ENCODE results near the gene NPHP4. TPM values are rescaled to one million over a fixed set of nuclear protein-coding genes. Genes with fewer than 3 reads are reported as not detected.

Gene NPHP4
- total RNA-seq, 1 experiment from 2014 or later: 20.0 TPM

DNA sequence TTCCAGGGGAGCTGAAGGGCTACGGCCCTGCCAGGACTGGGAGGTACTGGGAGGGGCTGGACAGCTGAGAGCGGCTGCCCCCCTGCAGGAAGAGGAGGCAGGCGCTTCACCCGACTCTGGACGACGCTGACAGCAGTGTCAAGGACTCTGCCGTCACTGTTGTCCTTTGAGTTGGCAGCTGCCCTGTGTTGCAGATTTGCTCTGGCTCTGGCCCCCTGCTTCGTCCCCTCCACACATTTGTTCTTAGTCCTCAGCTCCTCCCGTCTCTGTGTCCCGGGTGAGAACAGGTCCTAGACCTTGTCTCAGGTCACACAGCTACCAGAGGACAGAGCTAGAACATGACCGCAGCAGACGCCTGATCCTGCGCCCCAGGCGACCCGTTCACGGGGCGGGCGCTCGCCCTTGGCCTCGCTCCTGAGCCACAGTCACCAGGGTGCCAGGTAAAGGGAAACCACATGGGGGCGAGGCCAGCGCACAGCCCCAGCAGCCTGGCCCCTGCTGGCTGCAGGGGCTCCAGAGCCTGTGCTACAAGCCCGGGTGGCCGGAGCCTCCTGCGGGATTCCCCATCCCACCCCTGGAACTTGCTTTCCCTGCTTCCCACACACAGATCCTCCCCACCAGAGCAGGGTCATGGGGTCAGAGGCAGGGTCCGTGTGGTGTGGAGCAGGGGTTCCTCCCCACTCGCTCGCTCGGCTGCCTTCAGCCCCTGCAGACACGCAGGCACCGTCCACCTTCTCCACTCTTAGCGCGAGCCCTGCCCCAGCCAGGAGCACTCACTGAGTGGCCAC, 10.7 kb upstream of the NPHP4 start:
- H3K27me3 ChIP-seq (ENCODE audit: insufficient read depth, low read length): no peaks in the 10 kb centered on the region
- TF ChIP-seq CEBPB (IDR thresholded peaks at IDR 0.05; ENCODE audit: low read depth) (no peak), SRF (IDR thresholded peaks at IDR 0.05; ENCODE audit: low read depth) (no peak), CBX3 (IDR thresholded peaks at IDR 0.05; ENCODE audit: low read depth) (no peak), ZFX (IDR thresholded peaks at IDR 0.05) (no peak), EGR1 (IDR thresholded peaks at IDR 0.05; ENCODE audit: low read depth) (no peak), YY1 (IDR thresholded peaks at IDR 0.05; ENCODE audit: extremely low read depth, insufficient replicate concordance, low read depth, low read length) (no peak)
- intact Hi-C loops (cut with micrococcal nuclease): no loop called here
- no peaks in the 10 kb centered on the region for H3K36me3 ChIP-seq (ENCODE audit: control insufficient read depth in 1 of 2, insufficient read depth in 2 of 2, low read length in 2 of 2)
- no peaks in the 10 kb centered on the region for H3K79me2 ChIP-seq (ENCODE audit: insufficient read depth, low read length)
- H2AFZ ChIP-seq (ENCODE audit: low read depth, low read length, poor library complexity, severe bottlenecking): no peak overlapping the region
- H3K4me1 ChIP-seq (ENCODE audit: control insufficient read depth in 1 of 2, insufficient read depth in 2 of 2, low read length in 2 of 2): peaks cover 7 to 9% of the 10 kb centered on the region in 2 experiments
- no peak overlapping the region for H3K4me2 ChIP-seq (ENCODE audit: low read length)
- no peak overlapping the region for H3K4me3 ChIP-seq (replicated peaks in 1 of 2; ENCODE audit: low read depth in 1 of 2, low read length in 2 of 2)
- POLR2A ChIA-PET: no interaction called here
- H3K9me3 ChIP-seq (ENCODE audit: control insufficient read depth in 1 of 2, insufficient read depth in 1 of 2, low read depth in 1 of 2, low read length in 2 of 2): no peaks in the 10 kb centered on the region
- DNase-seq (ENCODE audit: low read depth, low spot score) (no peak), ATAC-seq (peak; percentile 55)
- no TSS peak for BruUV-seq (replicated peaks)
- no peaks in the 10 kb centered on the region for H3K9me2 ChIP-seq (ENCODE audit: insufficient read depth)
- H3K27ac ChIP-seq (ENCODE audit: low read depth, low read length): no peak overlapping the region; the same call in 1 of the 2 replicates
- no peaks in the 10 kb centered on the region for H4K20me1 ChIP-seq (ENCODE audit: insufficient read depth)
- CTCF ChIA-PET: no interaction called here
- RAD21 ChIA-PET (ENCODE audit: low non-redundant PET in 1 of 2, low total read pairs in 2 of 2, uncharacterized antibody in 2 of 2, unreplicated experiment in 2 of 2): no interaction called here
- no peak overlapping the region for H3K9ac ChIP-seq (ENCODE audit: low read length)

DNA sequence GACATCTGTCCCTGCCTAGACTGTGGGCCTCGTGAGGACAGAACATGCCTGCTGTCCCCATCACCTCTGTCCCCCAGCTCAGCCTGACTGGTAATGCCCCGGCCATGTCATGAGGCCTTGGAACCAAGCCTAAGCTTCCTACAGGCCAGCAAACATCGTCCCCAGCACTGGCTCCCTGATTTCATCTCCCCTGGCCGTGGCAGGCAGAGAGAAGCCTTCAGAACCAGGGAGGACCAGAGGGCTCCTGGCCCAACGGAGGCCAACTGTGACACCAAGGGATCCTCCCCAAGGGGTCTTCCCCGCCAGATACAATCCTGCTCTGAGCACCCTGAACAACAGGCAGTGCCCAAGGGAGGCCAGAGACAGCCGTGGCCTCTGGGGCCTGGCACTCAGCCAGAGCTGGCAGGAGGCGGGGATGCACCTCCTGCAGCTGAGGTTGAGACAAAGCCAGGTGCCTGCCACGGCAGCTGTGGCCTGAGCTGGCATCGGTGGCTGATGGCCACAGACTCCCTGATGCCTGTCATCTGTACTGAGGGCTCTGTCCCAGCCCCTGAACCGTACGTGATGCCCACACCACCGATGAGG, 9.9 kb upstream of the NPHP4 start:
- POLR2A ChIA-PET: no interaction called here
- Histone ChIP-seq H3K9me2 (ENCODE audit: insufficient read depth) (no peaks in the 10 kb centered on the region), H3K9ac (ENCODE audit: low read length) (no peak overlapping the region), H3K9me3 (ENCODE audit: control insufficient read depth in 1 of 2, insufficient read depth in 1 of 2, low read depth in 1 of 2, low read length in 2 of 2) (no peaks in the 10 kb centered on the region), H3K4me3 (replicated peaks in 1 of 2; ENCODE audit: low read depth in 1 of 2, low read length in 2 of 2) (no peak overlapping the region), H3K79me2 (ENCODE audit: insufficient read depth, low read length) (no peaks in the 10 kb centered on the region), H3K4me2 (ENCODE audit: low read length) (no peak overlapping the region), H2AFZ (ENCODE audit: low read depth, low read length, poor library complexity, severe bottlenecking) (no peak overlapping the region), H3K27me3 (ENCODE audit: insufficient read depth, low read length) (no peaks in the 10 kb centered on the region), H3K27ac (ENCODE audit: low read depth, low read length) (no peak overlapping the region), H3K36me3 (ENCODE audit: control insufficient read depth in 1 of 2, insufficient read depth in 2 of 2, low read length in 2 of 2) (no peaks in the 10 kb centered on the region), H4K20me1 (ENCODE audit: insufficient read depth) (no peaks in the 10 kb centered on the region), H3K4me1 (ENCODE audit: control insufficient read depth in 1 of 2, insufficient read depth in 2 of 2, low read length in 2 of 2) (peaks cover 7 to 9% of the 10 kb centered on the region in 2 experiments)
- peak; percentile 49 for ATAC-seq
- no peak for DNase-seq (ENCODE audit: low read depth, low spot score)
- BruUV-seq (replicated peaks): no TSS peak
- intact Hi-C loops (cut with micrococcal nuclease): no loop called here
- CTCF ChIA-PET: no interaction called here
- RAD21 ChIA-PET (ENCODE audit: low non-redundant PET in 1 of 2, low total read pairs in 2 of 2, uncharacterized antibody in 2 of 2, unreplicated experiment in 2 of 2): no interaction called here
- TF ChIP-seq YY1 (IDR thresholded peaks at IDR 0.05; ENCODE audit: extremely low read depth, insufficient replicate concordance, low read depth, low read length) (no peak), EGR1 (IDR thresholded peaks at IDR 0.05; ENCODE audit: low read depth) (no peak), CEBPB (IDR thresholded peaks at IDR 0.05; ENCODE audit: low read depth) (no peak), RAD21 (IDR thresholded peaks at IDR 0.05; ENCODE audit: low read depth) (no peak), ELF1 (IDR thresholded peaks at IDR 0.05; ENCODE audit: borderline replicate concordance, low read depth) (no peak), ZNF274 (IDR thresholded peaks at IDR 0.05; ENCODE audit: low read depth, low read length) (no peak), POLR2AphosphoS5 (IDR thresholded peaks at IDR 0.05; ENCODE audit: low read depth, low read length) (no peak)
- TF ChIP-seq, protein P1, sequence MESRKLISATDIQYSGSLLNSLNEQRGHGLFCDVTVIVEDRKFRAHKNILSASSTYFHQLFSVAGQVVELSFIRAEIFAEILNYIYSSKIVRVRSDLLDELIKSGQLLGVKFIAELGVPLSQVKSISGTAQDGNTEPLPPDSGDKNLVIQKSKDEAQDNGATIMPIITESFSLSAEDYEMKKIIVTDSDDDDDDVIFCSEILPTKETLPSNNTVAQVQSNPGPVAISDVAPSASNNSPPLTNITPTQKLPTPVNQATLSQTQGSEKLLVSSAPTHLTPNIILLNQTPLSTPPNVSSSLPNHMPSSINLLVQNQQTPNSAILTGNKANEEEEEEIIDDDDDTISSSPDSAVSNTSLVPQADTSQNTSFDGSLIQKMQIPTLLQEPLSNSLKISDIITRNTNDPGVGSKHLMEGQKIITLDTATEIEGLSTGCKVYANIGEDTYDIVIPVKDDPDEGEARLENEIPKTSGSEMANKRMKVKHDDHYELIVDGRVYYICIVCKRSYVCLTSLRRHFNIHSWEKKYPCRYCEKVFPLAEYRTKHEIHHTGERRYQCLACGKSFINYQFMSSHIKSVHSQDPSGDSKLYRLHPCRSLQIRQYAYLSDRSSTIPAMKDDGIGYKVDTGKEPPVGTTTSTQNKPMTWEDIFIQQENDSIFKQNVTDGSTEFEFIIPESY (IDR thresholded peaks at IDR 0.05; ENCODE audit: extremely low read depth, insufficient replicate concordance, low read length): no peak
- TF ChIP-seq, protein P2, sequence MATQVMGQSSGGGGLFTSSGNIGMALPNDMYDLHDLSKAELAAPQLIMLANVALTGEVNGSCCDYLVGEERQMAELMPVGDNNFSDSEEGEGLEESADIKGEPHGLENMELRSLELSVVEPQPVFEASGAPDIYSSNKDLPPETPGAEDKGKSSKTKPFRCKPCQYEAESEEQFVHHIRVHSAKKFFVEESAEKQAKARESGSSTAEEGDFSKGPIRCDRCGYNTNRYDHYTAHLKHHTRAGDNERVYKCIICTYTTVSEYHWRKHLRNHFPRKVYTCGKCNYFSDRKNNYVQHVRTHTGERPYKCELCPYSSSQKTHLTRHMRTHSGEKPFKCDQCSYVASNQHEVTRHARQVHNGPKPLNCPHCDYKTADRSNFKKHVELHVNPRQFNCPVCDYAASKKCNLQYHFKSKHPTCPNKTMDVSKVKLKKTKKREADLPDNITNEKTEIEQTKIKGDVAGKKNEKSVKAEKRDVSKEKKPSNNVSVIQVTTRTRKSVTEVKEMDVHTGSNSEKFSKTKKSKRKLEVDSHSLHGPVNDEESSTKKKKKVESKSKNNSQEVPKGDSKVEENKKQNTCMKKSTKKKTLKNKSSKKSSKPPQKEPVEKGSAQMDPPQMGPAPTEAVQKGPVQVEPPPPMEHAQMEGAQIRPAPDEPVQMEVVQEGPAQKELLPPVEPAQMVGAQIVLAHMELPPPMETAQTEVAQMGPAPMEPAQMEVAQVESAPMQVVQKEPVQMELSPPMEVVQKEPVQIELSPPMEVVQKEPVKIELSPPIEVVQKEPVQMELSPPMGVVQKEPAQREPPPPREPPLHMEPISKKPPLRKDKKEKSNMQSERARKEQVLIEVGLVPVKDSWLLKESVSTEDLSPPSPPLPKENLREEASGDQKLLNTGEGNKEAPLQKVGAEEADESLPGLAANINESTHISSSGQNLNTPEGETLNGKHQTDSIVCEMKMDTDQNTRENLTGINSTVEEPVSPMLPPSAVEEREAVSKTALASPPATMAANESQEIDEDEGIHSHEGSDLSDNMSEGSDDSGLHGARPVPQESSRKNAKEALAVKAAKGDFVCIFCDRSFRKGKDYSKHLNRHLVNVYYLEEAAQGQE (IDR thresholded peaks at IDR 0.05; ENCODE audit: low read depth): no peak
- TF ChIP-seq, protein P3, sequence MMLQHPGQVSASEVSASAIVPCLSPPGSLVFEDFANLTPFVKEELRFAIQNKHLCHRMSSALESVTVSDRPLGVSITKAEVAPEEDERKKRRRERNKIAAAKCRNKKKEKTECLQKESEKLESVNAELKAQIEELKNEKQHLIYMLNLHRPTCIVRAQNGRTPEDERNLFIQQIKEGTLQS (IDR thresholded peaks at IDR 0.05): no peak
